Right forelimb (tissue), 1 donor: ENCODE measurements around the gene ZNF469.
A peak's percentile ranks its signal among the peaks of the same experiment; 100 is the strongest.

Experiments used
- DNase-seq: peaks from one replicate; pipeline ENCODE4 v3.0.0-alpha.2; 2018

ZNF469 gene

GRCh38 chr16:88363239-88363891 is 19.4 kb upstream of the ZNF469 start:
- DNase-seq: no peak

DNA sequence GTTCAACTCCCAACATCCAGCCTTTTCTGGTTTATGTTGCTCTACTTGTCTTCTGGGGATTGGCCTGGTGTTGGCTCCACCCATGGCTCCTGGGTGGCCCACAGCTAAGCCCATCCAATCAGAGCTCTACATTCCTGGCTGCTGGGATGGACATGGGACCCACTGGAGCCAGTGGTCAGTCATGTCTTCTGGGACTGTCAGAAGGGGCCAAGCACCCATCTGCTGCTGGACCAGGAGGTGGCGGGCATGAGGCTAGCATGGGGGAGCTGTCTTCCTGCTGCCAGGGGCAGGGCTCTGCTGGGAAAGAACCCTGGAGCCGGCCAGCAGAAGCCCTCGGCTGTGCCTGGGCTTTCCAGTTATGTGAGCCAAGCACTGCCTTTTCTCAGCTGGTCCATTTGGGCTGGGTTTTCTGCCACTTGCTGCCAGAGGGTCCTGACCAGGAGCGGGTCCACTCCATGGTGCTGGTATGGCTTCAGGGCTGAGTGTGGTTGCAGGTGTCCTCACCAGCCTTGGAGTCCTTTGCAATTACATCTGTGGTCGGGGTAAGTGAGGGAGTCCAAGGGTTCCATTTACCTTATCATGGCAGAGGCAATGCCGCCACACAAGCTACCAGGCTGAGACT is 17.4 kb upstream of the ZNF469 start:
- no peak for DNase-seq

GRCh38 chr16:88366032-88366703 is 16.6 kb upstream of the ZNF469 start:
- DNase-seq: no peak

DNA sequence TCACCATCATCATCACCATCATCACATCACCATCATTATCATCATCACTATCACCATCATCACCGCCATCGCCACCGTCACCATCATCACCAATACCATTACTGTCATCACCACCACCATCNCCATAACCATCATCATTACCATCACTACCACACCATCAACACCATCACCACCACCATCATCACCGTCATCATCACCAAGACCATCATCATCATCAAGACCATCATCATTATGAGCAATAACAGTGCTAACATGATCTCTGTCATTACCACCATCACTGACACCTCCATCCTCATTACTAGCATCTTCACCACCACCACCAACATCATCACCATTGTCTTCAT is 16.1 kb upstream of the ZNF469 start:
- no peak for DNase-seq

- DNase-seq: no peak
Observed at GRCh38 chr16:88367560-88367959, 15.2 kb upstream of the ZNF469 start.

- DNase-seq: no peak
Observed at GRCh38 chr16:88368036-88368435, 14.7 kb upstream of the ZNF469 start.

DNA sequence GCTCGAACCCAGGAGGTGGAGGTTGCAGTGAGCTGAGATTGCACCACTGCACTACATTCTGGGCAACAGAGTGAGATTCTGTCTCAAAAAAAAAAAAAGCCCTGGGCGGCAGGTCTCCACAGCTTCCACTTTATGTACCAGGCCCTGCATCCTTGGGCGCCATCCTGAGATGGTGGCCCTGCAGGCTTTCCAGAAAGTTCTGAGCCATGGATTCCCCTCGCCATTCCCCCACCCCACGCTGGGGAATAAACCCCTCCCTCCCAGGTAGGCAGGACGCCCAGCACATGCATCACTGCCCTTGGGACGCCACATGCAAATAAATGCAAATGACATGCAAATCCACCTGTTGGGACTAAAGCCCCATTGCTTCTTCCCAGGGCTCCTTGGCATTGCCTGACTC is 13.8 kb upstream of the ZNF469 start:
- no peak for DNase-seq

GRCh38 chr16:88369447-88370008 is 13.2 kb upstream of the ZNF469 start:
- no peak for DNase-seq

DNA sequence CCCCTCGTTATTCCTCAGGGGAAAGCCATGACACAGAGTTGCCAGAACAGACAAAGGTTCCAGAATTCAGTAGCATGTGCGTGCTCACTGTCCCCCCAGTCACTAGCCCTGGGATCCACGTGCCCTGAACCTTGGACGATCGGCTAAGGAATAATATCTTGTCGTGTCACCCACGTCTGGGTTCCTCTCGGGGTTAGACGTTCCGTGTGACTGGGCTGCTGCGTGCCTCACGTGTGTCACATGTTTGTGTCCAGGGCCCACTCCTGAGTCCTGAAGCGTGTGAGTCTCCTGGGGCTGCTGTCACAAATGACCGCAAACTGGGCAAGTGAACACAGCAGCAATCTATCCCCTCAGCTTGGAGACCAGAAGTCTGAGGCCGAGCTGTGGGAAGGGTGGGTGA is 12.4 kb upstream of the ZNF469 start:
- no peak for DNase-seq

DNA sequence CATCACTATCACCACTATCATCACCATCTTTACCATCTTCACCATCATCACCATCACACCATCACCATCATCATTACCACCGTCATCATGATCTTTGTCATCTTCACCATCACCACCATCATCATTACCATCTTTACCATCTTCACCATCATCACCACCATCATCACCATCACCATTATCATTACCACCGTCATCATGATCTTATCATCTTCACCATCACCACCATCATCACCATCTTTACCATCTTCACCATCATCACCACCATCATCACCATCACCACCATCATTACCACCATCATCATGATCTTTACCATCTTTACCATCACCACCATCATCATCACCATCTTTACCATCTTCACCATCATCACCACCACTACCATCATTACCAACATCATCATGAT is 10.2 kb upstream of the ZNF469 start:
- no peak for DNase-seq

DNA sequence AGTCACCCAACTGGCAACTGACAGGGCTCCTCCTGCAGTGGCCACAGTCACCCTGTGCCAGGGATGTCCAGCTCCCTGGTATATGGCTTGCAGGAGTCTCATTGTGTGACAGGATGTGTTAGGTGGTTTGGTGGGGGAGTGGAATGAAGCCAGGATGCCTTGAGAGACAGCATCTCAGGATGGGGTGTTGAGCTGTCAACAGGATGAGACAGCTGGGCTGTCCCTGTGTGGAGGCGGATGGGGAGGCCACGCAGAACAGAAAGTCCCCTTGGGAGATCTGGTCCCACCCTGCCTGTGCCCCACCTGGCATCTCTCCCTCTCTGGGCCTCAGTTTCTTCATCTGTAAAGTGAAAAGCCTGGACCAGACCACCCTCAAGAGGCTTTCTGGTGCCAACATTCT is 9.5 kb upstream of the ZNF469 start:
- DNase-seq: no peak

DNA sequence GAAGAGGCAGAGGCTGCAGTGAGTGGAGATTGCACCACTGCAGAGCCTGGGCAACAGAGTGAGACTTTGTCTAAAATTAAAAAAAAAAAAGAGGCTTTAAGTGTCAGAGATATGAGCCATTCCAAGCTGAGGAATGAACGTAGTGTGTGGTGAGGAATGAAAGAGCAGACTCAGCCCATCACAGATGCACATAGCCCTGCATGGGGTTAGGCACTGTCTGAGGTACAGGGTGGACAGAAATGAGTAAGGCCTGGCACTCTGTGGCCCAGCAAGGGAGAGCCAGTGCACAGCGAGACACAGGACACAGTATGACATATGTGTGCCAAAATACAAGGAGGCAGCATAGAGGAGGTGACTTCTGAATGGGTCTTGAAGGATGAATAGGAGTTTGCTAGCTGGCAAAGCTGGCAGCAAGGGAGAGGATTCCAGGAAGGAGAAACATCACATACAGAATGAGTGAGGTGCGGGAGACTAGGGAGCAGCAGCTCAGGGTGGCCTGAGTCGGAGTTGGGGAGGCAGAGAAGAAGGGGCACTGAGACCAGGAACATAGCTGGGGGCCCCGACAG is 8.7 kb upstream of the ZNF469 start:
- no peak for DNase-seq

DNA sequence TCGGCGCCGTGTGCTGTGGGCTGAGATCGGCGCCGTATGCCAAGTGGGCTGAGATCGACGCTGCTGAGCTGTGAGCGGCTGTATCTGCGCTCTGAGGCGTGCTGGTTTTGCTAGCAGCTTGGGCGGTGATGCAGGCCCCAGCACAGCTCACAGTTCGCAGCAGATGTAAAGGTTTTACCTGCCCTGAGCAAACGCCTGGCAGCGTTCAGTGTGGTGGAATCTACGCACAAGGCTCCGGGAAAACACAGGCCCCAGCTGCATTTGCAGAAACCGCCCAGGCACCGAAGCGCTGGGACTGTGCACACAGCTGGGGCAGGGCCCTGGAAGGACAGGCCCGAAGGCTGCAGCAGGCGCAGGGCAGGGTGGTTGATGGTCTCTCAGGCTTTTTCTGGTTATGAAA is 8.0 kb upstream of the ZNF469 start:
- DNase-seq: no peak

GRCh38 chr16:88375236-88375975 is 7.4 kb upstream of the ZNF469 start:
- DNase-seq: peak; percentile 42

DNA sequence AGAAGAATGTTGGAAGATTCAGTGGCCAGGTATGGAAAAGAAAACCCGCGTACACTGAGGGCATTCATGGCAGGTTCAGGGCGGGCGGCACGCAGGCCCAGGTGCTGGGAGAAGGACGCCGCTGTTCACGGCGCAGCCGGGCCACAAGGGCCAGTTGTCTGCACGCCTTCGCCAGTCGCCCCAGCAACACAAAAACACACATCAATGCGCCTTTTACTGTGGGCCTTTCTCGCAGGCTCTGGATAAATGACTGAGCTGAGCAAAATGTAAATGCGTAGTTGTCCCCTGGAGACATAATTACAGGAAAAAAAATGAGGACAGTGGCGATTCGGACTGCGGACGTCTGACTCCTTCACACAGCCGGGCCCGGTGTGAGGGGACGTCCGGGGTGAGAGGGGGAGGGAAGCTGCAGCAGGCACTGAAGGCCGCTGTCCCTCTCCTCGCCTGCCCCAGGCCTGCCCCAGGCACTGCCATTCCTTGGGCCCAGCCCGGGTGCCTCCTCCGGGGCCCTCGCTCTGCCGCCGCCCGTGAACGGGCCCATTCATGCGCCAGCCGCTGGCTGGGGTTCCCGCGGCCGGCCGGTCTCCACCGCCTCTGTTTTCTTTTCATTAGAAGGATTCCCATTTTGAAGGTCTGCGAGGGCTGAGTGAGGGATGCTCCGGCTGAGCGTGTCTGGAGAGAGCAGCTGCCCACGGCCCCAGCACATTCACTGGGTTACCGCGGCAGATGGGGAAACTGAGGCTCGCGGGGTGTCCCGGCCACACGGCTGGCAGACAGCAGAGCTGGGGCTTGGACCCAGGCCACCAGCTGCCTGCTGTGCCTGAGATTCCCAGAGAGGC is 6.5 kb upstream of the ZNF469 start:
- DNase-seq: peak; percentile 67

- DNase-seq: peak; percentile 40
Observed at GRCh38 chr16:88376835-88377726, 5.7 kb upstream of the ZNF469 start.

DNA sequence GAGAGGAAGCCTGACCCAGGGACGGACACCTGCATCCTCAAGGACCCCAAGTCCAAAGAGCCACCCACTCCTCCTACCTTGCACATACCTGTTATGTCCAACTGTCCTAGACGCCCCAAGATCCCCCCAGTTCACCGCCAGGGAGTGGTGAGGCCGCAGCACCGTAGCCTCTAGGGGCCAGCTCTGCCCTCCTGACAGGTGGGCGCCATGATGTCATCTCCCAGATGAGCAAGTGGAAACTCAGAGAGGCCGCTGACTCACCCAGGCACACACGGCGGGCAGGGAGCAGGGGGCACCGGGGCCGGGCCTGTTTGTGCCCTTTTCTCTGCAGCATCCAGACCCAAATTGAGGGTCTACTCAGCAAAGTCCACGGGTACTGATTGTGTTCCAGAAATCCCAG is 4.8 kb upstream of the ZNF469 start:
- DNase-seq: no peak

GRCh38 chr16:88378401-88378800 is 4.4 kb upstream of the ZNF469 start:
- DNase-seq: no peak

- no peak for DNase-seq
Observed at GRCh38 chr16:88378836-88379693, 3.7 kb upstream of the ZNF469 start.

- peak; percentile 28 for DNase-seq
Observed at GRCh38 chr16:88379694-88380040, 3.1 kb upstream of the ZNF469 start.
